PC-9 (cell line): Measurements from ENCODE around the gene PITX2.

ENCODE experiments used
- EZH2 ChIP-seq: fragments of 200-600 bp; sonication (generic); IDR thresholded peaks from 2 replicates; pipeline ENCODE4 v1.8.0; 2017; ENCODE audit warnings: antibody characterized with exemption, low read depth
- TF ChIP-seq, protein P1 (sequence below): fragments of 200-600 bp; sonication (generic); conservative IDR thresholded peaks from 2 replicates; pipeline ENCODE4 v1.6.1; 2017; ENCODE audit warnings: mixed run types, antibody characterized with exemption, mild to moderate bottlenecking, moderate library complexity

DNA sequence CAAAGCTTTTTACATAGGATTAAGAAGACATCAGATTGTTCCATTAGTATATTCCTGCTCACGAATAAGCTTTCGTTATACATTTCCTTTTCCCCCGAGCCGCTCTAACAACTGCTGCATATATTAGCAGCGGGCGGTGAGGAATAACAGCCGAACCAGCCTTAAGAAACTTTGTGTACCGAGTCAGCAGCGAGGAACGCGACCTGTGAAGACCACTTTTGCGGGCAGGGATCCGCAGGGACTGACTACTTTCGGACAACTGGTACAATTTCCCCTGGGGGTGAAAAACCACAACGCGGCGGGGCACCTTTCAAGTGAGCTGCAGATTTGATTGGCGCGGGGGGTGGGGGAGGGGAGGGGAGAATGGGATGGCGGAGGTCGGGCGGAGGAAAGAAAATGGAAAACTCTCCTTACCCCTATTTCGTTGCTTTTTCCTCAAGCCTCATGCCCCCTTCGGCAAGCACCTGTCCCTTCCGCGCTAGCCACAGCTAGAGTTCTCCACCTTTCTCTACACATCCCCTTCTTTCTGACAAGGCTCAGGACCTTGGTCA, 5.9 kb upstream of the PITX2 start:
- TF ChIP-seq, protein P1, sequence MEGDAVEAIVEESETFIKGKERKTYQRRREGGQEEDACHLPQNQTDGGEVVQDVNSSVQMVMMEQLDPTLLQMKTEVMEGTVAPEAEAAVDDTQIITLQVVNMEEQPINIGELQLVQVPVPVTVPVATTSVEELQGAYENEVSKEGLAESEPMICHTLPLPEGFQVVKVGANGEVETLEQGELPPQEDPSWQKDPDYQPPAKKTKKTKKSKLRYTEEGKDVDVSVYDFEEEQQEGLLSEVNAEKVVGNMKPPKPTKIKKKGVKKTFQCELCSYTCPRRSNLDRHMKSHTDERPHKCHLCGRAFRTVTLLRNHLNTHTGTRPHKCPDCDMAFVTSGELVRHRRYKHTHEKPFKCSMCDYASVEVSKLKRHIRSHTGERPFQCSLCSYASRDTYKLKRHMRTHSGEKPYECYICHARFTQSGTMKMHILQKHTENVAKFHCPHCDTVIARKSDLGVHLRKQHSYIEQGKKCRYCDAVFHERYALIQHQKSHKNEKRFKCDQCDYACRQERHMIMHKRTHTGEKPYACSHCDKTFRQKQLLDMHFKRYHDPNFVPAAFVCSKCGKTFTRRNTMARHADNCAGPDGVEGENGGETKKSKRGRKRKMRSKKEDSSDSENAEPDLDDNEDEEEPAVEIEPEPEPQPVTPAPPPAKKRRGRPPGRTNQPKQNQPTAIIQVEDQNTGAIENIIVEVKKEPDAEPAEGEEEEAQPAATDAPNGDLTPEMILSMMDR, result no peak
- TF ChIP-seq EZH2, result no peak
